ENCODE measurements around the gene CCDC134.

Gene CCDC134

GRCh38 chr22:41787331-41787730, 13.1 kb upstream of the CCDC134 start:
- DNase-seq (ENCODE audit: low read depth in 2 of 2), result no peak

GRCh38 chr22:41793871-41794270, 6.6 kb upstream of the CCDC134 start:
- no peak for DNase-seq (ENCODE audit: low read depth in 2 of 2)

GRCh38 chr22:41798736-41799135, 1.7 kb upstream of the CCDC134 start:
- no peak for DNase-seq (ENCODE audit: low read depth in 2 of 2)

- no peak for DNase-seq (ENCODE audit: low read depth in 2 of 2)
Observed at GRCh38 chr22:41799486-41800347, 762 bp upstream of the CCDC134 start.

- no peak for DNase-seq (ENCODE audit: low read depth in 2 of 2)
Observed at GRCh38 chr22:41801147-41801819, 804 bp downstream of the CCDC134 start.

- DNase-seq (ENCODE audit: low read depth in 2 of 2), result no peak
Observed at GRCh38 chr22:41801886-41802285, 1.4 kb downstream of the CCDC134 start.

GRCh38 chr22:41805639-41806038, 5.2 kb downstream of the CCDC134 start:
- no peak for DNase-seq (ENCODE audit: low read depth in 2 of 2)

GRCh38 chr22:41808400-41808799, 7.9 kb downstream of the CCDC134 start:
- no peak for DNase-seq (ENCODE audit: low read depth in 2 of 2)

GRCh38 chr22:41810022-41810421, 9.5 kb downstream of the CCDC134 start:
- no peak for DNase-seq (ENCODE audit: low read depth in 2 of 2)

GRCh38 chr22:41812805-41813545, 12.5 kb downstream of the CCDC134 start:
- DNase-seq (ENCODE audit: low read depth in 2 of 2), result no peak

- DNase-seq (ENCODE audit: low read depth in 2 of 2), result no peak
Observed at GRCh38 chr22:41813726-41814410, 13.4 kb downstream of the CCDC134 start.

- no peak for DNase-seq (ENCODE audit: low read depth in 2 of 2)
Observed at GRCh38 chr22:41815716-41816115, 15.2 kb downstream of the CCDC134 start.

- DNase-seq (ENCODE audit: low read depth in 2 of 2), result no peak
Observed at GRCh38 chr22:41816241-41816640, 15.8 kb downstream of the CCDC134 start.

- DNase-seq (ENCODE audit: low read depth in 2 of 2), result no peak
Observed at GRCh38 chr22:41816871-41817270, 16.4 kb downstream of the CCDC134 start.

- DNase-seq (ENCODE audit: low read depth in 2 of 2), result no peak
Observed at GRCh38 chr22:41818011-41818410, 17.5 kb downstream of the CCDC134 start.

- no peak for DNase-seq (ENCODE audit: low read depth in 2 of 2)
Observed at GRCh38 chr22:41818596-41818995, 18.1 kb downstream of the CCDC134 start.

GRCh38 chr22:41819257-41819656, 18.8 kb downstream of the CCDC134 start:
- no peak for DNase-seq (ENCODE audit: low read depth in 2 of 2)

- no peak for DNase-seq (ENCODE audit: low read depth in 2 of 2)
Observed at GRCh38 chr22:41820447-41820846, 20.0 kb downstream of the CCDC134 start.

- no peak for DNase-seq (ENCODE audit: low read depth in 2 of 2)
Observed at GRCh38 chr22:41821471-41822316, 21.2 kb downstream of the CCDC134 start.

- DNase-seq (ENCODE audit: low read depth in 2 of 2), result peak; percentile 35 to 50
Observed at GRCh38 chr22:41822317-41823057, 22.0 kb downstream of the CCDC134 start.
